Measurements from ENCODE around the gene PNP.

- TF ChIP-seq CTCF (IDR thresholded peaks at IDR 0.05; ENCODE audit: poor library complexity, severe bottlenecking): no peak
- TF ChIP-seq RAD21 (conservative IDR thresholded peaks at IDR 0.05): no peak
- no peak for TF ChIP-seq REST (IDR thresholded peaks at IDR 0.05; ENCODE audit: borderline replicate concordance)
Observed at GRCh38 chr14:20499881-20500280, 30.7 kb downstream of the PNP start.

Measured in neural cell (in vitro differentiated cells).